Esophagus muscularis mucosa (tissue), 4 donors: ENCODE results near the gene PREX1.
"Not testable (repeated sequence)": the region's sequence is repeated elsewhere in the genome, so short reads cannot be mapped to it uniquely, and the experiment has no call there.

Experiments used
- CTCF ChIP-seq, 3 experiments: fragments of 200-600 bp in 2 of 3; fragments of 450-650 bp in 1 of 3; sonication (generic) in 2 of 3; IDR thresholded peaks; one replicate each; pipeline ENCODE4 v1.5.1; 2017 to 2019; ENCODE audit warnings: antibody characterized with exemption in 3 of 3, mild to moderate bottlenecking in 2 of 3, moderate library complexity in 1 of 3
- EP300 ChIP-seq: sonication (generic); formaldehyde crosslinking; IDR thresholded peaks from one replicate; pipeline ENCODE4 v1.6.1; 2017; ENCODE audit warnings: antibody characterized with exemption
- POLR2A ChIP-seq: fragments of 450-650 bp; IDR thresholded peaks from one replicate; pipeline ENCODE4 v1.6.1; 2017; ENCODE audit warnings: antibody characterized with exemption, moderate library complexity, mild to moderate bottlenecking, low read depth

GRCh38 chr20:48812114-48812513, 15.7 kb downstream of the PREX1 start:
- TF ChIP-seq POLR2A; CTCF (IDR thresholded peaks at IDR 0.05); EP300: not testable (repeated sequence)
